D721Med (cell line): ENCODE data around the gene TTBK1.

ENCODE experiments used
- DNase-seq: peaks from one replicate; pipeline ENCODE4 v3.0.0; 2011; ENCODE audit warnings: low spot score; ENCODE audit not compliant: insufficient read length
- FAIRE-seq: peaks from 2 replicates; lab custom pipeline; 2011; peaks lifted over from hg19 to GRCh38; lab: Jason Lieb, UNC
- TF ChIP-seq, protein P1 (sequence below): IDR thresholded peaks from 2 replicates; pipeline ENCODE4 v1.5.1; 2012; ENCODE audit warnings: mild to moderate bottlenecking, control low read depth; ENCODE audit not compliant: insufficient read depth; ENCODE audit errors: missing control alignments

Gene TTBK1

GRCh38 chr6:43308990-43309477 is 65.8 kb downstream of the TTBK1 start:
- DNase-seq (no peak), FAIRE-seq (no peak)
- TF ChIP-seq, protein P1, sequence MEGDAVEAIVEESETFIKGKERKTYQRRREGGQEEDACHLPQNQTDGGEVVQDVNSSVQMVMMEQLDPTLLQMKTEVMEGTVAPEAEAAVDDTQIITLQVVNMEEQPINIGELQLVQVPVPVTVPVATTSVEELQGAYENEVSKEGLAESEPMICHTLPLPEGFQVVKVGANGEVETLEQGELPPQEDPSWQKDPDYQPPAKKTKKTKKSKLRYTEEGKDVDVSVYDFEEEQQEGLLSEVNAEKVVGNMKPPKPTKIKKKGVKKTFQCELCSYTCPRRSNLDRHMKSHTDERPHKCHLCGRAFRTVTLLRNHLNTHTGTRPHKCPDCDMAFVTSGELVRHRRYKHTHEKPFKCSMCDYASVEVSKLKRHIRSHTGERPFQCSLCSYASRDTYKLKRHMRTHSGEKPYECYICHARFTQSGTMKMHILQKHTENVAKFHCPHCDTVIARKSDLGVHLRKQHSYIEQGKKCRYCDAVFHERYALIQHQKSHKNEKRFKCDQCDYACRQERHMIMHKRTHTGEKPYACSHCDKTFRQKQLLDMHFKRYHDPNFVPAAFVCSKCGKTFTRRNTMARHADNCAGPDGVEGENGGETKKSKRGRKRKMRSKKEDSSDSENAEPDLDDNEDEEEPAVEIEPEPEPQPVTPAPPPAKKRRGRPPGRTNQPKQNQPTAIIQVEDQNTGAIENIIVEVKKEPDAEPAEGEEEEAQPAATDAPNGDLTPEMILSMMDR, result no peak

- no peak for FAIRE-seq
- DNase-seq, result no peak
- TF ChIP-seq, protein P1, result no peak
Measured at GRCh38 chr6:43310134-43310533, 66.9 kb downstream of the TTBK1 start.

- DNase-seq (no peak), FAIRE-seq (no peak)
- TF ChIP-seq, protein P1, result no peak
Measured at GRCh38 chr6:43310624-43311023, 67.3 kb downstream of the TTBK1 start.

- no peak for DNase-seq
- no peak for FAIRE-seq
- TF ChIP-seq, protein P1, result no peak
Measured at GRCh38 chr6:43311666-43312065, 68.4 kb downstream of the TTBK1 start.

DNA sequence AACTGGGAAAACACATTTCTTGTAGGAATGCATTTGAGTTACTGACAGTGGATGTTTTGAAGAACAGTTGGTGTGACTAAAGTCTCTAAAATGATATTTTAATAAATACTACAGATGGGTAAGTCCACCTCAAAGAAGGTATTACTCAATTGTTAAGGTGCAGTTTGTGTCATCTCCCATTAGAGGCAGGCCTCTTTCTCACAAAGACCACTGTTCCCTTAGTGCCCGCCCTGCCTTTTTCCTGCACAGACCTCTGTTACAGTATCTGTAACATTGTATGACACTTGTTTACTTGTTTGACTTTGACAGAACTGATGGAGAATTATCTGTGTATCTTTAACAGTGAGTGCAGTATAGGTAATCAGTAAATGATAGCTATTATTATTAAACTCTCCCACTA is 70.5 kb downstream of the TTBK1 start:
- FAIRE-seq (no peak), DNase-seq (no peak)
- TF ChIP-seq, protein P1, result no peak

DNA sequence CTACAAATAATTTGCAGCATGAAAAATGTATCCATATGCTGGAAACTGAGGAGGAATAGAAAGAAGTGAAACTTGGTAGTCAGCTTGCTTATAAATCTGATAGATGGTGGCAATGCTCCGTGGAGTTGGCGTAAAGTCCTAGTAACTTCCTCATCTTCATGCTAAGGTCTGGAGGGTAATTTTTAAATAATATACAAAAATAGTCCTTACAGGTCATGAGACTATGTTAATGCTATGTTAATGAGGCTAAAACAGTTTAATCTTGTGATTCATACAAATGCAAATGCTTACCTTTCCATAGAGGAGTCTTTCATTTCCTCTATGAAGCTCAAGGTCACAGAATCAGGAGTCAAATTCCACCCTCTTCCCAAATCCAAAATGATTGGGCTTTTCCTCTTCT is 74.7 kb downstream of the TTBK1 start:
- FAIRE-seq (no peak), DNase-seq (no peak)
- TF ChIP-seq, protein P1, result no peak

DNA sequence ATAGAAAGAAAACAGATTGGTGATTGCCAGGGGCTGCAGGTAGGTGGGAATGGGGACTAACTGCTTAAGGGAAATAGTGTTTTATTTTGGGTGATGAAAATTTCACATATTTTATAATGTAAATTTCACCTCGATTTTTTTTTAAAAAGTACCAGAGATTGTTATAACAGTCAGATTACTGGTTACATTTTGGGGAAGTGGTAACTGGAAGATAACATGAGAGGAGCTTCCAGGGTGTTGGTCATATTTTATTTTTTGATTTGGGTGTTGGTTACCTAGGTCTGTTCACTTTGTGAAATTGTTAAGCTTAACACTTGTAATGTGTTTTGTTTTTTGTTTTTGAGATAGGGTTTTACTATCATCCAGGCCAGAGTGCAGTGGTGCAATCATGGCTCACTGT is 82.6 kb downstream of the TTBK1 start:
- FAIRE-seq (no peak), DNase-seq (no peak)
- TF ChIP-seq, protein P1, result no peak
